ENCODE data around the gene SUPT4H1. TPM values are rescaled to one million over a fixed set of nuclear protein-coding genes. Genes with fewer than 3 reads are reported as not detected.

SUPT4H1 gene
- total and polyA plus RNA-seq, 2 donors (not counting 1 experiment from before 2014, with no cell fraction given): 30.2 to 60.1 TPM

- no peaks in the 10 kb centered on the region for H3K9me3 ChIP-seq (ENCODE audit: control extremely low read depth in 1 of 3, control insufficient read depth in 2 of 3, insufficient read depth in 1 of 3, low read length in 2 of 3)
- WGBS (ENCODE audit: insufficient coverage): 97% methylated on average over 21 of the region's 23 CpGs
- DNase-seq (peak; percentile 7), ATAC-seq (ENCODE audit: low read depth) (no peak)
- intact Hi-C loops (cut with micrococcal nuclease): no loop called here
- no peak for TF ChIP-seq CTCF (IDR thresholded peaks at IDR 0.05)
- TF ChIP-seq EZH2 (IDR thresholded peaks at IDR 0.05; ENCODE audit: borderline replicate concordance, insufficient read depth, low read depth, low read length, poor library complexity, severe bottlenecking): no peak
- no peak overlapping the region for H3K4me3 ChIP-seq (ENCODE audit: control extremely low read depth in 1 of 5, extremely low read depth in 1 of 5, insufficient read depth in 1 of 5, low read depth in 2 of 5, low read length in 4 of 5)
- H3K4me3 Mint-ChIP-seq: no peak overlapping the region
- H3K9me3 Mint-ChIP-seq (ENCODE audit: insufficient read depth): no peaks in the 10 kb centered on the region
- POLR2A ChIA-PET: no interaction called here
- CTCF ChIA-PET: interaction anchor here (0.8 to 17.9 kb wide), 4 partner anchors 8 to 45 kb away, joined by 3 to 587 read pairs (median 31); partner anchors contain the start of gene SUPT4H1
- H3K36me3 ChIP-seq (replicated peaks in 1 of 2; ENCODE audit: control extremely low read depth in 1 of 2, control insufficient read depth in 1 of 2, extremely low read depth in 1 of 2, insufficient read depth in 2 of 2, low read length in 1 of 2): no peaks in the 10 kb centered on the region
- no peak overlapping the region for H3K4me2 ChIP-seq (replicated peaks; ENCODE audit: low read depth, low read length, poor library complexity, severe bottlenecking)
- no peaks in the 10 kb centered on the region for H4K20me1 ChIP-seq (ENCODE audit: control insufficient read depth, insufficient read depth, low read length, poor library complexity, severe bottlenecking)
- no peaks in the 10 kb centered on the region for H3K27me3 ChIP-seq (replicated peaks in 1 of 4; ENCODE audit: control extremely low read depth in 1 of 4, control insufficient read depth in 3 of 4, insufficient read depth in 4 of 4, low read length in 3 of 4)
- no peaks in the 10 kb centered on the region for H3K27me3 Mint-ChIP-seq
- no peak overlapping the region for H3K27ac ChIP-seq (ENCODE audit: low read length in 2 of 2)
- H3K4me1 ChIP-seq (ENCODE audit: control insufficient read depth in 2 of 2, insufficient read depth in 2 of 2, low read length in 2 of 2): peaks cover under 1 to 1% of the 10 kb centered on the region in 2 donors
- H2AFZ ChIP-seq (ENCODE audit: insufficient read depth, low read depth, low read length, poor library complexity, severe bottlenecking): no peak overlapping the region
- no peak overlapping the region for H3K9ac ChIP-seq (ENCODE audit: low read length)
- H3K4me1 Mint-ChIP-seq: peaks cover 2% of the 10 kb centered on the region
- H3K27ac Mint-ChIP-seq: no peak overlapping the region
- no peaks in the 10 kb centered on the region for H3K79me2 ChIP-seq (ENCODE audit: control insufficient read depth, insufficient read depth, low read length)
Observed at GRCh38 chr17:58312021-58312630, 39.9 kb downstream of the SUPT4H1 start.

GRCh38 chr17:58311429-58311894, 40.5 kb downstream of the SUPT4H1 start:
- no peaks in the 10 kb centered on the region for H3K4me1 Mint-ChIP-seq
- no peak overlapping the region for H3K4me2 ChIP-seq (replicated peaks; ENCODE audit: low read depth, low read length, poor library complexity, severe bottlenecking)
- no peak overlapping the region for H2AFZ ChIP-seq (ENCODE audit: insufficient read depth, low read depth, low read length, poor library complexity, severe bottlenecking)
- H3K4me1 ChIP-seq (ENCODE audit: control insufficient read depth in 2 of 2, insufficient read depth in 2 of 2, low read length in 2 of 2): no peaks in the 10 kb centered on the region
- no peak overlapping the region for H3K27ac ChIP-seq (ENCODE audit: low read length in 2 of 2)
- no peak overlapping the region for H3K4me3 ChIP-seq (ENCODE audit: control extremely low read depth in 1 of 5, extremely low read depth in 1 of 5, insufficient read depth in 1 of 5, low read depth in 2 of 5, low read length in 4 of 5)
- CTCF ChIA-PET: interaction anchor here (7.3 to 17.9 kb wide), 2 partner anchors 7 to 30 kb away, joined by 59 to 587 read pairs; no protein-coding TSS in a partner anchor
- no peak for ATAC-seq (ENCODE audit: low read depth)
- no peak for DNase-seq
- H4K20me1 ChIP-seq (ENCODE audit: control insufficient read depth, insufficient read depth, low read length, poor library complexity, severe bottlenecking): no peaks in the 10 kb centered on the region
- TF ChIP-seq EZH2 (IDR thresholded peaks at IDR 0.05; ENCODE audit: borderline replicate concordance, insufficient read depth, low read depth, low read length, poor library complexity, severe bottlenecking): no peak
- no peak for TF ChIP-seq CTCF (IDR thresholded peaks at IDR 0.05)
- intact Hi-C loops (cut with micrococcal nuclease): no loop called here
- POLR2A ChIA-PET: no interaction called here
- no peak overlapping the region for H3K4me3 Mint-ChIP-seq
- H3K27me3 Mint-ChIP-seq: no peaks in the 10 kb centered on the region
- H3K79me2 ChIP-seq (ENCODE audit: control insufficient read depth, insufficient read depth, low read length): no peaks in the 10 kb centered on the region
- H3K9ac ChIP-seq (ENCODE audit: low read length): no peak overlapping the region
- no peaks in the 10 kb centered on the region for H3K9me3 ChIP-seq (ENCODE audit: control extremely low read depth in 1 of 3, control insufficient read depth in 2 of 3, insufficient read depth in 1 of 3, low read length in 2 of 3)
- H3K27ac Mint-ChIP-seq: no peak overlapping the region
- no peaks in the 10 kb centered on the region for H3K36me3 ChIP-seq (replicated peaks in 1 of 2; ENCODE audit: control extremely low read depth in 1 of 2, control insufficient read depth in 1 of 2, extremely low read depth in 1 of 2, insufficient read depth in 2 of 2, low read length in 1 of 2)
- 95% methylated on average over 9 of the region's 9 CpGs for WGBS (ENCODE audit: insufficient coverage)
- no peaks in the 10 kb centered on the region for H3K27me3 ChIP-seq (replicated peaks in 1 of 4; ENCODE audit: control extremely low read depth in 1 of 4, control insufficient read depth in 3 of 4, insufficient read depth in 4 of 4, low read length in 3 of 4)
- no peaks in the 10 kb centered on the region for H3K9me3 Mint-ChIP-seq (ENCODE audit: insufficient read depth)
